Lung (tissue), 16 donors: ENCODE measurements around the gene LIME1. TPM values are rescaled to one million over a fixed set of nuclear protein-coding genes. Genes with fewer than 3 reads are reported as not detected.

ENCODE experiments used
- ATAC-seq: fragments of 200-7000 bp; cut with Tn5 transposase; one replicate; pipeline ENCODE4 v1.9.1; 2020; ENCODE audit warnings: moderate number of reproducible peaks; ENCODE audit not compliant: insufficient read depth, low FRiP score
- DNase-seq, 3 donors: peaks; one replicate each; pipeline ENCODE4 v3.0.0-alpha.2; 2013 to 2017
- H3K27ac ChIP-seq, 2 donors: one replicate each; pipeline ENCODE4 v1.5.1; 2013; ENCODE audit warnings: mild to moderate bottlenecking in 2 of 2, moderate library complexity in 2 of 2, control low read depth in 1 of 2, inconsistent platforms in 1 of 2, low read depth in 1 of 2, low read length in 1 of 2
- H3K27me3 ChIP-seq, 3 donors: one replicate each; pipeline ENCODE4 v1.5.1; 2013; ENCODE audit warnings: low read length in 2 of 3; ENCODE audit not compliant: control insufficient read depth in 3 of 3, insufficient read depth in 3 of 3
- H3K36me3 ChIP-seq, 4 donors: one replicate each; pipeline ENCODE4 v1.5.1; 2013; ENCODE audit warnings: low read length in 4 of 4, mild to moderate bottlenecking in 1 of 4, moderate library complexity in 1 of 4; ENCODE audit not compliant: control insufficient read depth in 4 of 4, insufficient read depth in 4 of 4
- H3K4me1 ChIP-seq, 5 donors: one replicate each; pipeline ENCODE4 v1.5.1; 2013; ENCODE audit warnings: low read length in 5 of 5, mild to moderate bottlenecking in 2 of 5, moderate library complexity in 1 of 5; ENCODE audit not compliant: control insufficient read depth in 5 of 5, insufficient read depth in 5 of 5
- H3K4me3 ChIP-seq: one replicate; pipeline ENCODE4 v1.5.1; 2013; ENCODE audit warnings: mild to moderate bottlenecking, control low read depth, moderate library complexity
- H3K9ac ChIP-seq, 2 donors: one replicate each; pipeline ENCODE4 v1.5.1; 2013; ENCODE audit warnings: low read length in 2 of 2, control low read depth in 1 of 2; ENCODE audit not compliant: insufficient read depth in 1 of 2
- H3K9me3 ChIP-seq, 4 donors: one replicate each; pipeline ENCODE4 v1.5.1; 2013; ENCODE audit warnings: low read length in 3 of 4, mild to moderate bottlenecking in 1 of 4, moderate library complexity in 1 of 4; ENCODE audit not compliant: control insufficient read depth in 4 of 4, insufficient read depth in 3 of 4
- WGBS, 2 donors: extraction: QIAGEN DNeasy Blood & Tissue Kit; methylation state at CpG; one replicate each; pipeline ENCODE4 v1.1.7; 2013; 5-methylcytosine and 5-hydroxymethylcytosine counted together
- long read RNA-seq, 5 donors: transcript quantifications; one replicate each; lab custom pipeline, GENCODE V29; 2026
- polyA plus RNA-seq, 2 donors: library from polyadenylated mRNA; stranded (reverse); fragments of 200-250 nt; gene quantifications; one replicate each; pipeline ENCODE4 v1.2.1, GENCODE V29; 2013
- total RNA-seq, 2 donors: library from RNA; depleted of rRNA in 1 of 2; stranded (reverse); fragments of >200 nt in 1 of 2; gene quantifications; one replicate each; pipeline ENCODE4 v1.2.1, GENCODE V29; 2014 to 2021
- TF ChIP-seq, protein P1 (sequence below): IDR thresholded peaks from 2 replicates; pipeline ENCODE4 v1.5.1; 2012; ENCODE audit warnings: mild to moderate bottlenecking; ENCODE audit errors: control extremely low read depth, extremely low read depth
- donor health status: control.
- donor health status: control.
- donor health status: Bipolar disorder and iron deficiency.
- donor health status: healthy.
- donor health status: DM: yes; HTN: yes; CAD: no.

The LIME1 gene, protein sequence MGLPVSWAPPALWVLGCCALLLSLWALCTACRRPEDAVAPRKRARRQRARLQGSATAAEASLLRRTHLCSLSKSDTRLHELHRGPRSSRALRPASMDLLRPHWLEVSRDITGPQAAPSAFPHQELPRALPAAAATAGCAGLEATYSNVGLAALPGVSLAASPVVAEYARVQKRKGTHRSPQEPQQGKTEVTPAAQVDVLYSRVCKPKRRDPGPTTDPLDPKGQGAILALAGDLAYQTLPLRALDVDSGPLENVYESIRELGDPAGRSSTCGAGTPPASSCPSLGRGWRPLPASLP
- total RNA-seq (1 to 10 TPM; 6.2 to 9.0 TPM), polyA plus RNA-seq (10 to 100 TPM; 11.3 to 19.9 TPM)
- long read RNA-seq, donor 1: 0 reads
- long read RNA-seq, donor 2: 0 reads
- long read RNA-seq, donor 3: 0 reads
- long read RNA-seq, donor 4: 0 reads
- long read RNA-seq, donor 5: 0 reads

DNA sequence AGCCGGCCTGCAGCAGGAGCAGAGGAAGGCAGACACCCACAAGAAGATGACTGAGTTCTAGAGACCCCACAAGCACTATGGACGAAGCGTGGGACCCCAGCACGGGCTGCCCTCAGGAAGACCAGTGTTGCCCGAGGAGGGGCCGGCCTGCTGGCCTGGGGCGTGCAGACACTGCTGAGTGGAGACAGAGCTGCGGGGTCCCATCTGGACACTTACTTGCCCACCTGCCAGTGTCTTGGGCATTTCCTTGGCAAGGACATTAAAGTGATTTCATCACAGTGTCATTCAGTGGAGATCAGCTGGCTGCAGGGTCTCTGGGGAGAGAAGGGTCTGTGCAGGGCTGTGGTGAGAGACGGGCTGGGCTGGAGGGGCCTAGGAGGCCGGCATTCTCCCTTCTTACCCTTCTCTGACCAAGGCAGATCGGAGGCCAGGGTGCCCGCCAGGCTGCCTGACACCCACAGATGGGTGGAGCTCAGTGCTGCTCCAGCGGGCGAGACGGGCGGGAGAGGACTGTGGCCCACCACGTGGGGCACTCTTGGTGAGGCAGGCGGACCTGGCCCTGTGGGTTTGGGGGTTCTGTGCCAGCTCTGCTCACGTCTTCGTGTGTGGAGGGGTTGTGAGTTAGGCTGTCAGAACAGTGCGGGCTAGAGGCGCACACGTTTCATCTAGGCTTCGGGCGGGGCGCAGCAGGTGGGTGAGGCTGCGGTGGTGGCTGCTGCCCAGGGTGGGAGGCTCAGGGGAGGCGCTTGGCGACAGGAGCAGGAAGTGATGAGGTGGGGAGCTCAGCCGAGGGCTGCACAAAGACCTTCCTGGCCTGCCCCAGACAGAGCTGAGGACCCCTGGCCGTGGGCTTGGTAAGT is at the start of gene LIME1:
Gene LIME1, plus strand, starts transcription at position 806 of the 860 bp plus-strand sequence. CDS start 886 bp downstream, outside the sequence.
- Histone ChIP-seq H3K36me3 (peaks cover 0 to 36% (median 10%) of the 10 kb centered on the region in 4 donors), H3K4me1 (peaks cover 0 to 15% (median 2%) of the 10 kb centered on the region in 5 donors), H3K27ac (no peak within 1 kb of the TSS), H3K4me3 (no peak within 1 kb of the TSS), H3K9ac (no peak within 1 kb of the TSS), H3K9me3 (no peaks in the 10 kb centered on the region), H3K27me3 (no peaks in the 10 kb centered on the region)
- DNase-seq: no peak
- TF ChIP-seq, protein P1, sequence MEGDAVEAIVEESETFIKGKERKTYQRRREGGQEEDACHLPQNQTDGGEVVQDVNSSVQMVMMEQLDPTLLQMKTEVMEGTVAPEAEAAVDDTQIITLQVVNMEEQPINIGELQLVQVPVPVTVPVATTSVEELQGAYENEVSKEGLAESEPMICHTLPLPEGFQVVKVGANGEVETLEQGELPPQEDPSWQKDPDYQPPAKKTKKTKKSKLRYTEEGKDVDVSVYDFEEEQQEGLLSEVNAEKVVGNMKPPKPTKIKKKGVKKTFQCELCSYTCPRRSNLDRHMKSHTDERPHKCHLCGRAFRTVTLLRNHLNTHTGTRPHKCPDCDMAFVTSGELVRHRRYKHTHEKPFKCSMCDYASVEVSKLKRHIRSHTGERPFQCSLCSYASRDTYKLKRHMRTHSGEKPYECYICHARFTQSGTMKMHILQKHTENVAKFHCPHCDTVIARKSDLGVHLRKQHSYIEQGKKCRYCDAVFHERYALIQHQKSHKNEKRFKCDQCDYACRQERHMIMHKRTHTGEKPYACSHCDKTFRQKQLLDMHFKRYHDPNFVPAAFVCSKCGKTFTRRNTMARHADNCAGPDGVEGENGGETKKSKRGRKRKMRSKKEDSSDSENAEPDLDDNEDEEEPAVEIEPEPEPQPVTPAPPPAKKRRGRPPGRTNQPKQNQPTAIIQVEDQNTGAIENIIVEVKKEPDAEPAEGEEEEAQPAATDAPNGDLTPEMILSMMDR: no peak
- ATAC-seq: no peak
- 69 to 81% methylated on average over 31 of the region's 31 CpGs for WGBS, 2 donors

GRCh38 chr20:63687419-63688178 is 48.9 kb upstream of the LIME1 start:
- H3K27me3 ChIP-seq: no peaks in the 10 kb centered on the region
- TF ChIP-seq, protein P1: no peak
- H3K36me3 ChIP-seq: peaks cover 0 to 4% (median 0%) of the 10 kb centered on the region in 4 donors
- no peak for ATAC-seq
- H3K9me3 ChIP-seq: no peaks in the 10 kb centered on the region
- DNase-seq: no peak
- peak overlapping the region; percentile 84 to 95 for H3K27ac ChIP-seq
- no peak overlapping the region for H3K4me3 ChIP-seq
- H3K4me1 ChIP-seq: peaks cover 0 to 49% (median 0%) of the 10 kb centered on the region in 5 donors
- 90 to 92% methylated on average over 29 of the region's 29 CpGs for WGBS, 2 donors
- no peak overlapping the region for H3K9ac ChIP-seq

DNA sequence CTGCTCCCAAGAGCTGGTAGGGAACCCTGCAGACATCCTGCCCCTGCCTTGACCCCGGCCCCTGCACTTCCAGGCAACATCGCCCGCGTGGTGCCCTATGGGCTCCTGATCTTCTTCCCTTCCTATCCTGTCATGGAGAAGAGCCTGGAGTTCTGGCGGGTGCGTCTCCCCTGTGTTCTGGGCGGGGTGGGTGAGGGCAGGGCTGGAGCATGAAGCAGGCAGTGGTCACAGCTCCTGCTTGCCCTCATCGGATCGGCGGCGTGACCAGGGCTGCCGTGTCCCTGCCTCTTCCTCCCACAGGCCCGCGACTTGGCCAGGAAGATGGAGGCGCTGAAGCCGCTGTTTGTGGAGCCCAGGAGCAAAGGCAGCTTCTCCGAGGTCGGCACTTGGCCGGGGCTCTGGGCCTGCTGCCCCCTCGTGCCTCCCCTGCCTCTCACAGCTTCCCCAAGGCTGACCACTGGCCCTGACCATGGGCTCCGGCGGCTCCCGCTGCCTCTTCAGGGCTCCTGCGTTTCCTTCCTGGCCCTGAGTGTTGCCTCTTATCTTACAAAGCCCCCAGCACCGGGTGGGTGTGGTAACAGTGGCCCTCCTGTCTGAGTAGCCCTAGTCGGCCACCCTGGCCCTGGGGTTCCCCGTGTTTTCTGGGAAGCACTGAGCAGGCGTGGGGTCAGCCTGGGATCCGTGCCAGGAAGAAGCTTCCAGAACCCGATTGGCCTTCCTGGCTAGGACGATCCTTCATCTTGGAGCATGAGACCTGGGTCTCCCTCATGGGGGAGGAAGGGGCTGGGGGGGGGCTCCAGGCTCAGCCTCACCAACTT is 48.0 kb upstream of the LIME1 start:
- no peaks in the 10 kb centered on the region for H3K27me3 ChIP-seq
- H3K9me3 ChIP-seq: no peaks in the 10 kb centered on the region
- H3K9ac ChIP-seq: no peak overlapping the region
- 65 to 85% methylated on average over 31 of the region's 31 CpGs for WGBS, 2 donors
- no peak overlapping the region for H3K4me3 ChIP-seq
- H3K27ac ChIP-seq: peak overlapping the region; percentile 84 to 95
- TF ChIP-seq, protein P1: no peak
- peaks cover 0 to 46% (median 0%) of the 10 kb centered on the region in 5 donors for H3K4me1 ChIP-seq
- no peak for DNase-seq
- ATAC-seq: no peak
- H3K36me3 ChIP-seq: peaks cover 0 to 4% (median 0%) of the 10 kb centered on the region in 4 donors
